Stimulated activated CD8-positive, alpha-beta memory T cell treated with anti-CD3 and anti-CD28 coated beads, Interleukin-4, amount 100 ng/mL, for 1 hour (primary cell): ENCODE measurements around the gene RUVBL1.

Experiments
- DNase-seq, 2 donors: peaks; one replicate each; pipeline ENCODE4 v3.0.0-alpha.2; 2020; ENCODE audit warnings: low read depth in 2 of 2, low spot score in 1 of 2

The RUVBL1 gene

DNA sequence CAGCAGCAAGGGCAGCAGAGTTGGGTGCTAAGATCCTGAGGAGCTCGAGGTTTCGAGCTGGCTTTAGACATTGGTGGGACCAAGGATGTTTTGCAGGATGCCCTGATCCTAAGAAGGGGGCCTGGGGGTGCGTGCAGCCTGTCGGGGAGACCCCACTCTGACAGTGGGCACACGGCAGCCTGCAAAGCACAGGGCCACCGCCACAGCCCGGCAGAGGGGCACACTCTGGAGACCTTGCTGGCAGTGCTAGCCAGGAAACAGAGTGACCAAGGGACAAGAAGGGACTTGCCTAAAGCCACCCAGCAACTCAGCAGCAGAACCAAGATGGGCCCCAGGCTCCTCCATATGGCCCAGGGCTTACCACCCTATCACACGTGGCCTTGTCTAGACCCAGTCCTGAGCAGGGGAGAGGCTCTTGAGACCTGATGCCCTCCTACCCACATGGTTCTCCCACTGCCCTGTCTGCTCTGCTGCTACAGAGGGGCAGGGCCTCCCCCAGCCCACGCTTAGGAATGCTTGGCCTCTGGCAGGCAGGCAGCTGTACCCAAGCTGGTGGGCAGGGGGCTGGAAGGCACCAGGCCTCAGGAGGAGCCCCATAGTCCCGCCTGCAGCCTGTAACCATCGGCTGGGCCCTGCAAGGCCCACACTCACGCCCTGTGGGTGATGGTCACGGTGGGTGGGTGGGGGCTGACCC is 52.6 kb downstream of the RUVBL1 start:
- no peak for DNase-seq

DNA sequence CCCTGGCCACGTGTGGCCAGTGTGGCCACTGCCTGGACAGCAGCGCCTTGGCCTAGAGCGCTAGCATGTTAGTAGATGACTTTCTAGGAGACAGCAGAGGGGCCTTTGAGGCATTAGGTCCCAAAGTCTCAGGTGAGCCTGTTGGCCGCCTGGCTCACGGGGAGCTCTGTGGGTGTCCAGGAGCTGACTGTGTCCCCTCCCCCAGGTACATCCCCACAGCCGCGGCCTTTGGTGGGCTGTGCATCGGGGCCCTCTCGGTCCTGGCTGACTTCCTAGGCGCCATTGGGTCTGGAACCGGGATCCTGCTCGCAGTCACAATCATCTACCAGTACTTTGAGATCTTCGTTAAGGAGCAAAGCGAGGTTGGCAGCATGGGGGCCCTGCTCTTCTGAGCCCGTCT is 54.3 kb downstream of the RUVBL1 start:
- no peak for DNase-seq

DNA sequence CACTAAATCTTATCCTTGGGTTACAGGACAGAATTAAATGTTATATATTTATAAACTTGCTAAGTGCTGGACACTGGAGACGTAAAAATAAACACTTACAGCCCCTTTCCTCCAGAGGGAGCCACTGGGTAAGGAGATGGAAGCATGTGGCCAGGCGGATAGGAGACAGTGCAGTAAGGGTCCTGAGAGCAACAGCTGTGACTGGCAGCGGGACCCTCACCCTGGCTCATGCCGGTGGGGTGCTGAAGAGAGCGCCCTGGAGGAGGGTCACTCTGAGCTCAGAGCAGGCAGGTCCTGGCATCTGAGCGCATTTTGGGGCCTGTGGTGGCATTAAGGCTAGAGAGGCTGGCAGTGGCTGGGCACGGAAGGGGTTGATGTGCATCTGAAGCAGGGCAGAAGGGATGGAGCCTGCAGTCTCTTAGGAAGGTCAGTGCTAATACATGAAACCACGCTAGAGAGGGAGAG is 55.4 kb downstream of the RUVBL1 start:
- no peak for DNase-seq

DNA sequence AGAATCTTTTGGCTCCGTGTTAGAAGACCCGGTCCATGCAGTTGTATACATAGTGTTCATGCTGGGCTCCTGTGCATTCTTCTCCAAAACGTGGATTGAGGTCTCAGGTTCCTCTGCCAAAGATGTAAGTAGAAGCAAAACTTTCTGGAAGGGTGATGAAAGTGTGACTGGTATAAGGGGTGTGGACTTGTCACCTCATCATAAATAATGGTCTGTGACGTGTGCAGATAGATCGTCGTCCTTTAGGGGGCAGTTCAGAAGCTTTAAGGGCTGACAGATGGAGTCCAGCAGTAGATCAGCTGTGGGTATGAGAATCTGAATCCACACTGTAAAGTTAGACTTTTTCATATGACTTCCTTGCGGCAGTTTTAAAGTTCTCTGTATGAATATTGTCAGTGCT is 56.1 kb downstream of the RUVBL1 start:
- no peak for DNase-seq

DNA sequence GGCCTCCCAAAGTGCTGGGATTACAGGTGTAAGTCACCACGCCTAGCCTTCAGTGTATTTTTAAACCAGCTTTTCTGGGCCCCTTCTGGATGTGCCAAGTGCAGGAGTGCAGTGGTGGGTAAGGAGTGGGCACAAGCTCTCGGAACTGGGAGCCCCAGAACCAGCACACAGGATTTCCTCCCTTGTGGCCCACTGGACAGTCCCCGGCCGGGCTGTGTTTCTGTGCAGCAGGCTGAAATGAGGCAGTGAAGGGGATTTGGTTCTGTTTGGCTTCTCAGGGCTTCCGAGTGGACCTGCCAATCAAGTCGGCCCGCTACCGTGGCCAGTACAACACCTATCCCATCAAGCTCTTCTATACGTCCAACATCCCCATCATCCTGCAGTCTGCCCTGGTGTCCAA is 56.9 kb downstream of the RUVBL1 start:
- DNase-seq: no peak

DNA sequence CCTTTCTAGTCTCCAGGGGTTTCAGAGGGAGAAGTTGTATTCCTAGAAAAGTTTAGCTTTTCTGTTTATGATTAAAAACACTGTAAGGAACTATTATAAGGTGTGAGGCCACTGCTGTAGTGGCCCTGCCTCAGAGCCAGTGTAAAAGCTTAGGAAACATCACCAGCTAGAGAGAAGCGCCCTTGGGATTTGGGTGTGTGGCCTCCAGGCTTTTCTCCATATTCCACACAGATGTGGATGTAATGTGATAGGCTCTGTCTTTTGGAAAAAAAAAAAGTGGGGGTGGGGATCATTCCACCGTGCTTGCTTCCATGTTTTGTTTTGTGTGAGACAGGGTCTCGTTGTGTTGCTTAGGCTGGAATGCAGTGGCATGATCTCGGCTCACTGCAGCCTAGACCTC is 57.5 kb downstream of the RUVBL1 start:
- no peak for DNase-seq

DNA sequence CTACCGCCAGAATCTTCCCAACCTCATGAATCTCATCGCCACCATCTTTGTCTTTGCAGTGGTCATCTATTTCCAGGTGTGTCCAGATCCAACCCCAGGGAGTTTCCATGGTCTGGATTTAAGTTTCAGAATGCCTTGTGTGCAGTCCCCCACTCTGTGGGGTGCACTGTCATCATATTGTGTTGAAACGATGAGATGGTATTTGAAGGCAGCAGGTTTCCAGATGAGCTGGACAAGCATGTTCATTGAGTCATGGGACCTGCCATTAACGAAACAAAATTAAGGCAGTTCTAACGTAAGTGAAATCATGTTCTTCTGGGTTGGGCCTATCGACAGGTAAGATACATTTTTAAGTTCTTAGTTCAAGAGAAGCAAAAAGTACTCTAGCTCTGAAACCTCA is 58.6 kb downstream of the RUVBL1 start:
- no peak for DNase-seq

DNA sequence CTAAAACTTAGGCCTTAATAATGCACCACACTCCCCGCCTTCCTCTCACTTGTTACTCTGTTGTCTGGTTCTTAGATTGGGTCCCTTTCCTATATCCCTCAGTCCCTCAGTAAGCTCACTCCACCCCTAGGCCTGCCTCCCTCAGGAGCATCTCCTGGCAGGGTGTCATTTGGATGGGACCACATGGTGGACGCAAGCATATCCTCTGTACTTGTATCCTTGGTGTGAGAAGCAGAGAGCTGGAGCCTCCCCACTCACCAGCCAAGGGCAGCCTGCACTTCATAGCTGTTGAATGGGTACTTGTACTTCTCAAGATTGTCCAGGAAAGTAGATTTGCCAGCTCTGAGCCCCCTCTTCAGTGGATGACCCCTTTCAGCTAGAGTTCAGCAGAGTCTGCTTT is 59.7 kb downstream of the RUVBL1 start:
- no peak for DNase-seq

DNA sequence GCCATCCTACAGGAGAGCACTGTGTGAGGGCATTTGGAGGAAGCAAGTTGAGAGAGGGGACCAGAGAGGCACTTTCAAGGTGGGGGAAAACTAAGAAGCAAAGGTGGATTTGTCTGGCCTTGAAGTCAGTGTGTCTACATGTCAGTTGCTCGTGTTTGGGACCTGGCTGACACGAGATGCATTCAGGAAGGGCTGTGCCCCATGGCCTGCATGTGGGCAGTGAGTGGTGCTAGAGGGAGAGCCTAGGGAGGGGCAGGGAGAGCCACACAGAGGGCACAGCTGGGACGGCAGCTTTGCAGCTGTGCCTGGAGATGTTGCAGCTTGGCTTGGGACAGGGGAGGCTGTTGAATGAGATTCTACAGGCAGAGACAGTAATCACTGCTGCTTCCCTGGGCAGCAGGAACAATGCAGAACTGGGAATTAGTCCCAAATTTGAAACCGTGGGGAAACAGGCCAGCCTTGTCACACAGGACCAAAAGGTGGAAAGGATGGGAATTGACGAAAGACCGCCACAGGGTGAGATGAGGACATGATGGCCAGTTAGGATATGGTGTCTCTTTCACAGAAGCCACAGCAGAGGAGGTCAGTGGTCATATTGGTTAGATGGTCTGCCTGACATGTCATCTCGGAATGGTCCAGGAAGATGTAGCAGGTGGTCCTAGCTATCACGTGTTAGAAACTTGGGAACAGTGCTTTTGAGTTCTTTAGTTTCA is 61.4 kb downstream of the RUVBL1 start:
- DNase-seq: no peak

DNA sequence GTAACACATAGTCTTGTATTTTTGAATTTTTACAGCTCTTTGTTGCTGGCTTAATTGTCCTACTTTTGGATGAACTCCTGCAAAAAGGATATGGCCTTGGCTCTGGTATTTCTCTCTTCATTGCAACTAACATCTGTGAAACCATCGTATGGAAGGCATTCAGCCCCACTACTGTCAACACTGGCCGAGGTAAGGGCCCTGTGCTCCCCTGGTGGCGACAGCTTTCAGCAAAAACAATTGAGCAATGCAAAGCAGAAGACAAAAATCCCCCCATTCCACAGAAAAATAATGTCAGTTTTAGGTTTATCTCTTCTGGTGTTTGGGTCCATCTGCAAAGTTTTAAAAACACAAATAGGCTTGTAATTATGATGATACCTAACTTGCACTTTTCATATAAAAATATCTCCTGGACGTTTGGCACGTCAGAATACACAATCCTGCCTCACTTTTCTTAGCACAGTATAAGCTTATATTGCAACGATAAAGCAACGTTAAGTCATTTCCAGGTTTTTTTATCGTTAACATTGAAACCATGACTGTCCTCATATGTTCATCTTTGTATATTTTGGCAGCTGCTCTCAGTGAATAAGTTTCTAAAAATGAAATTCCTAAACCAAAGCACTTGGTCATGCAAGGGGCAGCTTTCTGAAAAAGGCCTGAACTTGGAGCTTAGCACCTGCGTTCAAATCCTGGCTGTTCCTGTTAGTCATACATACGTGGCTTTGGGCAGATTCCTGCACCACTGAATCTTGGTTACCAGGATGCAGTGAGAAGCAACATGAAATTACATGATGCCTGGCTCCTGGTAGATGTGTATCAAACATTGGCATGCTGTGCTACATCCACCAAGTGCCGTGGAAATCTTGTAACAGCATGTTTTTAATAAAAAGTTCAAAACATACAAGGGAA is 62.9 kb downstream of the RUVBL1 start:
- no peak for DNase-seq

DNA sequence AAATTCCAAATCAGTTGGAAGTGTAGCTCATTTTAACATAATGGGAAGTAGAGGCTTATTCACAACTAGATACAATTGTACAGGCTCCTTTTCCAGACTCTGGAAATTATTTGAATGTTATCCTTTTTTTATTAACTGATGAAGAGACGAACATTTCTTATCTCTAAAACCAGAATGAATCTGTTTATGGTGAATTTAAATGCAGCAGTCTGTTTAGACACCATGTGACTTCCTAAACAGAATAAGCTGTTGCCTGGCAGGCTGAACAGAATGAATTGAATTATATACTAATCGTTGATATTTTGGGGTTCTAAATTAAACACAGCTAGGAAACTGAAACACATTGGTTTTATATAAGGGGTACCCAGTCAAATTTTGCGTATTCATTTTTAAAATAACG is 67.4 kb downstream of the RUVBL1 start:
- DNase-seq: no peak

DNA sequence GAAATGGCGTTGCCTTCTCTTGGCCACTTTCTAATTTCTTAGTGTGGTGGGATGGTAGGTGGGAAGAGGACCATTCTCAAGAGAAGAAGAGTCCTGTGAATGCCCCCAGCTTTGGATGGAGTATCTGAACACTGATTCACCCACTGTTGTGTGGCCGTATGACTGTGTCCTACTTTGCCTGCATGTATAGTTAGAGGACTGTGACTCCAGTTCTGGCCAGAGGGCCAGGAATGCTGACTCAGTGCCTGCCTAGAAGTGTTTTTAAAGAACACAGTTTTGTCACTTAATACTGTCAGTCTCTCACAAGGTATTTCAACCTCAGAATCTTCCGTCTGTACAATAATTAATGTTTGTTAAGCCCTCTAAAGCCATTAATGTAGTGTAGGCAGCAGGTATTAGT is 69.2 kb downstream of the RUVBL1 start:
- no peak for DNase-seq

DNA sequence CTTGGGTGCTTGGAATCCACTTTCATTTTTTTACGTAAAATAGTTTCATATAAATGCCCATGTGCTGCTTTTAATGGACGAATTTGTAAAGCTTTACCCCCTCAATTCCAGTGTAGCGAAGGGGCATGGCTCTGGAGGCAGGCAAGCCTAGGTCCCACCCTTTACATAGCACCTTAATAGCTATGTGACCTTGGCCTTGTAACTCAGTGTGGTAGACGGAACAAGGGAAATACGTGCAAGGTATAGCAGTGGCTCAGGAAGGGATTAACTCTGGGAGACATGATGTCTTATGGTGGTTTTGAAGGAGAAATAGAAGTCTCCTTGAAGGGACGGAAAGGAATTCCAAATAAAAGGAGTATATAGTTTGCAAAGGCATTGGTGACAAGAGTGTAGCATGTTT is 70.0 kb downstream of the RUVBL1 start:
- no peak for DNase-seq

DNA sequence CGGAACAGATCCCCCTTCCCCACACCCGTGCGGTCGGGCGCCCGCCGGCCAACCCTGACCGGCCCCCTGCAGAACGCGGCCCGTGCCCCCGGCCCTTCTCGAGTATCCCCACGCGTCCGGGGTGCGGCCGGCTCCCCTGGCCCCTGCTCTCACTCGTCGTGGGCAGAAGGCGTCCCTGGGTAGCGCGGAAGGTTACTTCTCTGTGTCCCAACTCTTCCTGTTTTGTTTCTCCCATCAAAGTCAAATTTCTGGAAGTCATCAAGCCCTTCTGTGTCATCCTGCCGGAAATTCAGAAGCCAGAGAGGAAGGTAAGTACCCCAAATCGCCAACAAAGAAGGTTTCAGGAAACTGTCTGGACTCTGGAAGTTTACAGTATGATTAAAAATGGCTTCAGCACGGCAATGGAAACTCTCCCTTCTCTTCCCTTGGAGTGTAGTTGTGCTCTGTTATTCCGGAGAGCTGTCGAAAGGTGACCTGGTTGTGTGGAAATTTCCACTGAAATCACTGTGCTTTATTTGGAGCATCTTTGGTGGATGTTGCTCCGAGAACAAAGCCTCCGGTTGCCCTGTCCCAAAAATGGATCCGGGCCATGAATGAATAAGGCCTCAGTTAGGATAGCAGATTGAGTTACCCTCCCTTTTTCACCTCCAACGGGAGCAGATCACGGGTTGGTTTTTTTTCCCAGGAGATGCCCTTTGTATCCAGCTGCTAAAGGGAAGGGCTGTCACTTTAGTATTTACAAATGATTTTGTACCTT is 70.8 kb downstream of the RUVBL1 start:
- no peak for DNase-seq

DNA sequence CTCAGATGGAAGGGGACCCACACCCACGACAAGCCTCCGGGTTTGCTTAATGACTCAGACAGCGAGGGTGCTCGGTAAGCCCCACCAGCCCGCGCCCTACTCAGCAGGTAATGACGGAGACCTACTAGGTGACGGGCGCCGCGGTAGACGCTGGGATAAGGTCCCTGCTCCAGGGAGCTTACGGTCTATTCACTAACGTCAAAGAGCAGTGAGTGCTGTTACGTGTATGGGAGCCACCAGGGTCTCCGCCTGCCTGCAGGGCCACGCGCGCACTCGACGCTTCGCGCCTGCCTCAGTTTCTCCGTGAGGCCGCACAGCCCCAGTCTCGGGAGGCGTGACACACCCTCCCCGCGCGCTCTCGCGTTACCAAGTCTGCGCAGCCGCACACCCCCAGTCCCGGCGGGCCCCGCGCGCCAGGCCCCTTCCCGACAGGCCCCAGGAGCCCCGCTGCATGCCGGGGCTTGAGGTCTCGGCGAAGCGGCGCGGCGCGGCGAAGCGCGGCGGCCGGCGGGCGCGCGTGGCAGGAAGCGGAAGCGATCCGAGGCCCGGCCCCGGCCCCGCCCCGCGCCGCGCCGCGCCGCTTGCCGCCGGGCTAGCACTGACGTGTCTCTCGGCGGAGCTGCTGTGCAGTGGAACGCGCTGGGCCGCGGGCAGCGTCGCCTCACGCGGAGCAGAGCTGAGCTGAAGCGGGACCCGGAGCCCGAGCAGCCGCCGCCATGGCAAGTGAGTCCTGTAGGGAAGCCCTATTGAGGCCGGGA is 71.6 kb downstream of the RUVBL1 start, which contains the start of gene SEC61A1:
Gene SEC61A1, plus strand, starts transcription at position 601 of the 758 bp plus-strand sequence. Its CDS starts 116 bp downstream, at position 717.
- DNase-seq: peak; percentile 87 to 90

DNA sequence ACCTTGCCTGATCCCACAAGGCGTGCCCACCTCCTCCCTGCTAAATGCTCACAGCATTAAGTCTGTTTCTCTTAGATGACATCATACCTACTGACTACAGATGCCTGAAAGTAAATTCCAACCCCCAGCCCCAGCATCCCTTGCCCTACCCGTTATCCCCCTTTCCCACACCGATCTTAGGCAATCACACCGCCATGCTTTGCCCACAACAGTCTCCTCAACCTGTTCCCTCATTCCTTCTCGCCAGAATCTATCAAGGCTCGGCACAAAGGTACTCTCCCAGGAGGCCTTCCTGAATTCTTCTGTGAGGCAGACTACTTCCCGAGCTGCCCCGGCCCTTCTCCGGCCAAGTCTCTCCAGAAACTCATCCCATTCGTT is 72.2 kb downstream of the RUVBL1 start:
- no peak for DNase-seq

DNA sequence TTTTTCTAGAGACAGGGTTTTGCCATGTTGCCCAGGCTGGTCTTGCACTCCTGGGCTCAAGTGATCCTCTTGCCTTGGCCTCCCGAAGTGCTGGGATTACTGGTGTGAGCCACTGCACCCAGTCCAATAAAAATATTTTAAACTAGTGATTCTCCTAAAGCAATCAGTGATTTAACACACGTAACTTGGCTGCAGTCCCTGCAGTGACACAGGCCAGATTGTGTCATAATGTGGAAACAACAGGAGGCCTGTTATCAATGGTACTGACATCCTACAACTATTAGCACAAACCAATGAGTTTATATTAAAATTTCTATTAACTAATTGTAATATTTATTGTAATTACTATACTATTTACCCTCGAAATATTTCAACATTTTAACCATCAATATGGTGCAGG is 73.0 kb downstream of the RUVBL1 start:
- no peak for DNase-seq

DNA sequence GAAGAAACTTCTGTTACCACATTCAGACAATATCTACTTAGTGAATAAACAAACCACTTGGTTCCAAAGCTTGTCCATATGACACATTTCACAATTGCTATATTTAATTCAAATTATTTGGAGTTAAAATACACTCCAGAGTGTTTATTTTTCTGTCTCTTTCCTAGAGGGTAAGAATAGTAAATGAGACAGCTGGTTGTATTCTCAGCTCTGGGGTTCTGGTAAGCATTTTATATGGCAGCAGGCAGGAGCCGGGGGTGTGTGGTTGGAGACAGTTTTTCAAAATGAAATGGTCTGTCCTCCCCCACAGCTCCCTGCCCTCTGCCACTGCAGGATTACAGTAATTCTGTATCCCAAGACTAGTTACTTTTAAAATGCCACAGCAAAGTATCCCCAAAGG is 82.3 kb downstream of the RUVBL1 start:
- no peak for DNase-seq

DNA sequence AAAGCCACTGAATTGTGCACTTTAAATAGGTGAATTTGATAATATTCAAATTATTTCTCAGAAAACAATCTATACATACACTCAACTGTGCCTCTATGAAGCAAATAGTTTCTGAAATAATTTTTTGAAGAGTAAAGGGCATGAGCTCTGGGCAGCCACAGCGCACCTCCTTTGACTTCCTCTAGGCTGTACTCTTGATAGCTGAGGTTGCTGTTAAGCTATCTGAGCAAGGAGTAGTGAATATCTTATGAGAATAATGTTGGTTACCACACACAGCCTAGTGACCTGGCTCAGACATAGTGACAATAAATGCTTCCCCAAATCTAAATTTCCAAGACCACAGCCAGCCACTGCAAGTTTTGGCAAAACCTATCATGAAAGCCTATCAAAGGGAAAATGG is 83.0 kb downstream of the RUVBL1 start:
- no peak for DNase-seq

DNA sequence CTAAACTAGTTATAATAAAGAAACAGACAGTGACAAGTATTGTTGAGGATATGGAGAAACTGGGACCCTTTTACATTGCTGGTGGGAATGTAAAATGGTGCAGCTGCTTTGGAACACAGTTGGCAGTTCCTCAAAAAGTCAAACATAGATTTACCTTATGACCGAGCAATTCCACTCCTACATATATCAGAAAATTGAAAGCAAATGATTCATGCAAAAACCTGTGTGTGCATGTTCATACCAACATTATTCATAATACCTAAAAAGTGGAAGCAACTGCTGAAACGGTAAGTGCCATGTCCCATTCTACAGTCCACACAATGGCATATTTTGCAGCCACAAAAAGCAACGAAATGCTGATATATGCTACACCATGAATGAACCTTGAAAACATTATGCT is 83.6 kb downstream of the RUVBL1 start:
- DNase-seq: no peak
